Osteocyte (in vitro differentiated cells): ENCODE measurements around the gene KLKB1. TPM values are rescaled to one million over a fixed set of nuclear protein-coding genes. Genes with fewer than 3 reads are reported as not detected.

Experiments used
- DNase-seq: peaks from one replicate; pipeline ENCODE4 v3.0.0; 2021; ENCODE audit warnings: mixed read lengths; ENCODE audit not compliant: unreplicated experiment; ENCODE audit errors: extremely low spot score
- H3K27ac Mint-ChIP-seq: one replicate; pipeline ENCODE4 v1.8.0; 2021; ENCODE audit warnings: mild to moderate bottlenecking, mixed read lengths; ENCODE audit not compliant: unreplicated experiment
- H3K27me3 Mint-ChIP-seq: one replicate; pipeline ENCODE4 v1.8.0; 2021; ENCODE audit warnings: mixed read lengths; ENCODE audit not compliant: unreplicated experiment
- H3K36me3 Mint-ChIP-seq: one replicate; pipeline ENCODE4 v1.8.0; 2021; ENCODE audit warnings: mixed read lengths; ENCODE audit not compliant: unreplicated experiment
- H3K4me1 Mint-ChIP-seq: one replicate; pipeline ENCODE4 v1.8.0; 2021; ENCODE audit warnings: mixed read lengths; ENCODE audit not compliant: unreplicated experiment
- H3K4me3 Mint-ChIP-seq: one replicate; pipeline ENCODE4 v1.8.0; 2021; ENCODE audit warnings: mild to moderate bottlenecking, moderate library complexity, mixed read lengths; ENCODE audit not compliant: unreplicated experiment
- H3K9me3 Mint-ChIP-seq: one replicate; pipeline ENCODE4 v1.8.0; 2021; ENCODE audit warnings: mixed read lengths; ENCODE audit not compliant: unreplicated experiment
- CTCF ChIP-seq: fragments of 200-600 bp; sonication (generic); IDR thresholded peaks from 2 replicates; pipeline ENCODE4 v1.5.0; 2021; ENCODE audit warnings: antibody characterized with exemption, mild to moderate bottlenecking, moderate library complexity
- total RNA-seq: library from RNA; stranded (reverse); gene quantifications from 2 replicates; pipeline ENCODE4 v1.2.1, GENCODE V29; 2021

KLKB1 gene
- total RNA-seq, 1 donor from 2014 or later: 0.43 TPM

GRCh38 chr4:186304866-186305505 lies 77.7 kb downstream of the KLKB1 start:
- no peaks in the 10 kb centered on the region for H3K9me3 Mint-ChIP-seq
- no peak for DNase-seq
- no peak overlapping the region for H3K27ac Mint-ChIP-seq
- TF ChIP-seq CTCF: no peak
- no peak overlapping the region for H3K4me3 Mint-ChIP-seq
- H3K36me3 Mint-ChIP-seq: no peaks in the 10 kb centered on the region
- peaks cover 48% of the 10 kb centered on the region for H3K27me3 Mint-ChIP-seq
- no peaks in the 10 kb centered on the region for H3K4me1 Mint-ChIP-seq

GRCh38 chr4:186307497-186307896 lies 80.2 kb downstream of the KLKB1 start:
- H3K27ac Mint-ChIP-seq: no peak overlapping the region
- peaks cover 40% of the 10 kb centered on the region for H3K27me3 Mint-ChIP-seq
- no peaks in the 10 kb centered on the region for H3K9me3 Mint-ChIP-seq
- TF ChIP-seq CTCF: no peak
- no peaks in the 10 kb centered on the region for H3K36me3 Mint-ChIP-seq
- no peaks in the 10 kb centered on the region for H3K4me1 Mint-ChIP-seq
- DNase-seq: no peak
- H3K4me3 Mint-ChIP-seq: no peak overlapping the region

- Mint-ChIP-seq H3K27ac (no peak overlapping the region), H3K27me3 (peaks cover 36% of the 10 kb centered on the region), H3K4me1 (no peaks in the 10 kb centered on the region), H3K9me3 (no peaks in the 10 kb centered on the region), H3K36me3 (no peaks in the 10 kb centered on the region), H3K4me3 (no peak overlapping the region)
- no peak for DNase-seq
- TF ChIP-seq CTCF: no peak
Measured at GRCh38 chr4:186307916-186308315, 80.6 kb downstream of the KLKB1 start.

Other genes with a start within 250 kb of the KLKB1 start
- 7.5 and 8.2 TPM in 2 replicates for gene TLR3, start 158.4 kb upstream of the KLKB1 start, total RNA-seq
- 2.0 and 2.3 TPM in 2 replicates for gene FAM149A, start 122.8 kb upstream of the KLKB1 start, total RNA-seq
- 14.1 and 14.4 TPM in 2 replicates for gene CYP4V2, start 35.9 kb upstream of the KLKB1 start, total RNA-seq
- not detected in 2 replicates for gene F11, start 38.7 kb downstream of the KLKB1 start, total RNA-seq